GM18870 (cell line): Measurements from ENCODE around the gene TBXAS1.

Experiments used
- ATAC-seq: cut with Tn5 transposase; IDR thresholded peaks from one replicate; pipeline ENCODE4 v1.9.1; 2021; ENCODE audit warnings: moderate library complexity; ENCODE audit not compliant: unreplicated experiment

The TBXAS1 gene

GRCh38 chr7:139993592-139993991 lies 164.5 kb downstream of the TBXAS1 start:
- ATAC-seq = no peak

- ATAC-seq = no peak
These were observed 165.3 kb downstream of the TBXAS1 start for GRCh38 chr7:139994356-139994755.

GRCh38 chr7:139995017-139995915 lies 166.2 kb downstream of the TBXAS1 start:
- ATAC-seq = no peak

GRCh38 chr7:139998572-139998971 lies 169.5 kb downstream of the TBXAS1 start:
- ATAC-seq = no peak

GRCh38 chr7:139999516-139999915 lies 170.5 kb downstream of the TBXAS1 start:
- no peak for ATAC-seq

GRCh38 chr7:140000666-140001268 lies 171.7 kb downstream of the TBXAS1 start:
- ATAC-seq = no peak

- ATAC-seq = no peak
These were observed 174.9 kb downstream of the TBXAS1 start for GRCh38 chr7:140003913-140004382.

GRCh38 chr7:140004672-140005071 lies 175.6 kb downstream of the TBXAS1 start:
- ATAC-seq = no peak

GRCh38 chr7:140005341-140005740 lies 176.3 kb downstream of the TBXAS1 start:
- no peak for ATAC-seq

GRCh38 chr7:140005754-140006503 lies 176.9 kb downstream of the TBXAS1 start:
- no peak for ATAC-seq

GRCh38 chr7:140006600-140006999 lies 177.5 kb downstream of the TBXAS1 start:
- no peak for ATAC-seq

- ATAC-seq = no peak
These were observed 178.1 kb downstream of the TBXAS1 start for GRCh38 chr7:140007051-140007690.

- ATAC-seq = no peak
These were observed 179.9 kb downstream of the TBXAS1 start for GRCh38 chr7:140008755-140009610.

- no peak for ATAC-seq
These were observed 180.7 kb downstream of the TBXAS1 start for GRCh38 chr7:140009735-140010134.

GRCh38 chr7:140010194-140010895 lies 181.3 kb downstream of the TBXAS1 start:
- ATAC-seq = no peak

- ATAC-seq = no peak
These were observed 184.6 kb downstream of the TBXAS1 start for GRCh38 chr7:140013676-140014075.

- no peak for ATAC-seq
These were observed 185.1 kb downstream of the TBXAS1 start for GRCh38 chr7:140014123-140014522.

- no peak for ATAC-seq
These were observed 186.5 kb downstream of the TBXAS1 start for GRCh38 chr7:140015471-140015970.

- ATAC-seq = no peak
These were observed 187.5 kb downstream of the TBXAS1 start for GRCh38 chr7:140016540-140016939.
